ENCODE results near the gene SPC24. TPM values are rescaled to one million over a fixed set of nuclear protein-coding genes. Genes with fewer than 3 reads are reported as not detected.
"Not testable (repeated sequence)": the region's sequence is repeated elsewhere in the genome, so short reads cannot be mapped to it uniquely, and the experiment has no call there.

SPC24 gene
- total RNA-seq, 1 donor from 2014 or later, result 33.0 TPM

DNA sequence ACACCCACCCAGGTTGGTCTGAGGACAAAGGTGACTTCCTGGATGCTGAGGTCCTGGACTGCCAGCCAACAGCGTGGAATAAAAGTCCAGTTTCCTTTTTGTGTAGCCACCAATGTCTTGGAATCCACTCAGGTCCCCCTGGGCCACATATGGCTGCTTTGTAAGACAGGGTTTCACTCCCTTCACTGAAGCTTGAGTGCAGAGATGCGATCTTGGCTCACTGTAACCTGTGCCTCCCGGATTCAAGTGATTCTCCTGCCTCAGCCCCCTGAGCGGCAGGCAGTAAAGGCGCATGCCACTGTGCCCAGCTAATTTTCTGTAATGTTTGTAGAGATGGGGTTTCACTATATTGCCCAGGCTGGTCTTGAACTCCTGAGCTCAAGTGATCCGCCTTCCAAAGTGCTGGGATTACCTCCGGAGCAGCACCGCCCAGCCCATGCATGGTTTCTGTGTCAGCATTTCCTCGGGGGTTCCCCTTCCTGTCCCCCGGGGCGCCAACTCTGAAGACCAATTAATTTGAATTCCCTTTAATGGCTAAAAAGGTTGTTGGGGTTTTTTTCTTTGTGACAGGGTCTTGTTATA is 24.2 kb upstream of the SPC24 start:
- no peak overlapping the region for H3K4me3 ChIP-seq (ENCODE audit: low read depth, low read length)
- DNase-seq (ENCODE audit: low read depth), result no peak
- TF ChIP-seq, protein P1, sequence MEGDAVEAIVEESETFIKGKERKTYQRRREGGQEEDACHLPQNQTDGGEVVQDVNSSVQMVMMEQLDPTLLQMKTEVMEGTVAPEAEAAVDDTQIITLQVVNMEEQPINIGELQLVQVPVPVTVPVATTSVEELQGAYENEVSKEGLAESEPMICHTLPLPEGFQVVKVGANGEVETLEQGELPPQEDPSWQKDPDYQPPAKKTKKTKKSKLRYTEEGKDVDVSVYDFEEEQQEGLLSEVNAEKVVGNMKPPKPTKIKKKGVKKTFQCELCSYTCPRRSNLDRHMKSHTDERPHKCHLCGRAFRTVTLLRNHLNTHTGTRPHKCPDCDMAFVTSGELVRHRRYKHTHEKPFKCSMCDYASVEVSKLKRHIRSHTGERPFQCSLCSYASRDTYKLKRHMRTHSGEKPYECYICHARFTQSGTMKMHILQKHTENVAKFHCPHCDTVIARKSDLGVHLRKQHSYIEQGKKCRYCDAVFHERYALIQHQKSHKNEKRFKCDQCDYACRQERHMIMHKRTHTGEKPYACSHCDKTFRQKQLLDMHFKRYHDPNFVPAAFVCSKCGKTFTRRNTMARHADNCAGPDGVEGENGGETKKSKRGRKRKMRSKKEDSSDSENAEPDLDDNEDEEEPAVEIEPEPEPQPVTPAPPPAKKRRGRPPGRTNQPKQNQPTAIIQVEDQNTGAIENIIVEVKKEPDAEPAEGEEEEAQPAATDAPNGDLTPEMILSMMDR (conservative IDR thresholded peaks at IDR 0.05; ENCODE audit: low read depth, low read length), result no peak

GRCh38 chr19:11179145-11179465 is 23.5 kb upstream of the SPC24 start:
- not testable (repeated sequence) for H3K4me3 ChIP-seq (ENCODE audit: low read depth, low read length); DNase-seq (ENCODE audit: low read depth)

DNA sequence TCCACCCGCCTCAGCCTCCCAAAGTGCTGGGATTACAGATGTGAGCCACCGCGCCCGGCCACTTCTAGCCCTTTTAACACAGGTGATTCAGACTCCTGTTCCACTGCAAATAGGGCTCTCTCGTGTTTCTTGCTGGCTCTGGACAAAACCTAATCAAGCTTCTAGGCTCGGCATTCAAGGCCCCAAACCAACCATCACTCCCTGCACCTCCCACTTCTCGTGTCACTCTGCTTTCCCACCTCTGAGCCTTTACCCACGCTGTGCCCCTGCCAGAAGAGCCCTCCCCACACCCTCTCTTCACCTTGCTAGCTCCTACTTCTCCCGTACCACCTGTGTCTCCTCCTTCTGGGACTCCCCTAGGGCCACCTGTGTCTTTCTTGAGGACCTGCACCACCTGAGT is 22.0 kb upstream of the SPC24 start:
- H3K4me3 ChIP-seq (ENCODE audit: low read depth, low read length), result no peak overlapping the region
- TF ChIP-seq, protein P1 (conservative IDR thresholded peaks at IDR 0.05; ENCODE audit: low read depth, low read length), result no peak
- no peak for DNase-seq (ENCODE audit: low read depth)

DNA sequence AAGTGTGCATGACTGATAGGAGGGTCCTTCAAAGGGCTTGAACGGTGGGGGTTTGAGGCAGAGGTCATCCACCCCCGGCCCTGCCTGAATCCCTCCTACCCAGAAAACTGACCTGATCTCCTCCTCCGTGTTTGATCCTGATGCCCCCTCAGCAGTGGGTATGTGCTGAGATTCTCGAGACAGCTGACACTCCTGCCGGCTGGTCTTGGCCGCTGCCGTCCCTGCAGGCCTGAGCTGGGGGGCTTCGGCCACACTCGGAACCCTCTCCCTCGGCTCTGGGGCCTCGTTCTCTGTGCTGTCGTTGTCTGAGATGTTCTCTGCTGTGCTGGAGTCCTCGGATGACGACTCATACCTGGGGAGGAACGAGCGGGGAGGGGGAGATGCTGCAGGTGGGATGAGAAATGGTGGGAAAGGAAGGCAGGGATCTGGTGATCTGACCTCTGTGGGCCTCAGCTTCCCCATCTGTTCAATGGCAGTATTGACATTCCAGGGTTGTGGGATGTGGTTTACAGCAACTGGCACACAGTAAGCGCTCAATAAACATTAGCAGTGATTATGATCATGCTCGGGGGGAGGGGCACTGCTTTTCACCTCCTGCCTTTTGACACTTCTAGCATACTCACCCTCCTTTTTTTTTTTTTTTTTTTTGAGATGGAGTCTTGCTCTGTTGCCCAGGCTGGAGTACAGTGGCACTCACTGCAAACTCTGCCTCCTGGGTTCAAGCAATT is 21.0 kb upstream of the SPC24 start:
- H3K4me3 ChIP-seq (ENCODE audit: low read depth, low read length), result no peak overlapping the region
- TF ChIP-seq, protein P1 (conservative IDR thresholded peaks at IDR 0.05; ENCODE audit: low read depth, low read length), result no peak
- no peak for DNase-seq (ENCODE audit: low read depth)

- no peak overlapping the region for H3K4me3 ChIP-seq (ENCODE audit: low read depth, low read length)
- DNase-seq (ENCODE audit: low read depth), result no peak
- TF ChIP-seq, protein P1 (conservative IDR thresholded peaks at IDR 0.05; ENCODE audit: low read depth, low read length), result no peak
Observed at GRCh38 chr19:11175920-11176319, 20.3 kb upstream of the SPC24 start.

GRCh38 chr19:11174336-11174735 is 18.8 kb upstream of the SPC24 start:
- no peak overlapping the region for H3K4me3 ChIP-seq (ENCODE audit: low read depth, low read length)
- TF ChIP-seq, protein P1 (conservative IDR thresholded peaks at IDR 0.05; ENCODE audit: low read depth, low read length), result no peak
- no peak for DNase-seq (ENCODE audit: low read depth)

- TF ChIP-seq, protein P1 (conservative IDR thresholded peaks at IDR 0.05; ENCODE audit: low read depth, low read length), result no peak
- DNase-seq (ENCODE audit: low read depth), result no peak
- H3K4me3 ChIP-seq (ENCODE audit: low read depth, low read length), result no peak overlapping the region
Observed at GRCh38 chr19:11173516-11174155, 18.1 kb upstream of the SPC24 start.
